ENCODE measurements around the gene SEC31A.

DNA sequence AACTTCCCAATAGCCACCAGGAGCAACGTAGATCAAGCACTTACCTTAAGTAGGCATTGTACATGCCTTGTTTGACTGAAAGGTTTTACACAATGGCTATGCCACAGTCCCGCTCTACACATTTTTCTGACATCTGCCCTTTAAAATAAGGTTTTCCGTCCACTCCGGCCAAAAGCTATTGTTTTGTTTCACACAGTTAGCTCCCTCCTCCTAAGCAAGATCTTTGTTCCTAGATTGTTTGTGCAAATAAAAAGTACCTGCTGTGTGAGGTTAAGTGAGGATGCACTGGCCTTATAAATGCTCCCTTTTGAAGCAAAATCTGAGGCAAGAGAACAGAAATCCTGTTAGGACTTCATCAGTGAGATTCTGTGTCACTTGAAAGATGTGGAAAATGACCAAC lies 104.1 kb downstream of the SEC31A start:
- TF ChIP-seq EZH2phosphoT487 (IDR thresholded peaks at IDR 0.05; ENCODE audit: low read length), result no peak
- TF ChIP-seq, protein P1, sequence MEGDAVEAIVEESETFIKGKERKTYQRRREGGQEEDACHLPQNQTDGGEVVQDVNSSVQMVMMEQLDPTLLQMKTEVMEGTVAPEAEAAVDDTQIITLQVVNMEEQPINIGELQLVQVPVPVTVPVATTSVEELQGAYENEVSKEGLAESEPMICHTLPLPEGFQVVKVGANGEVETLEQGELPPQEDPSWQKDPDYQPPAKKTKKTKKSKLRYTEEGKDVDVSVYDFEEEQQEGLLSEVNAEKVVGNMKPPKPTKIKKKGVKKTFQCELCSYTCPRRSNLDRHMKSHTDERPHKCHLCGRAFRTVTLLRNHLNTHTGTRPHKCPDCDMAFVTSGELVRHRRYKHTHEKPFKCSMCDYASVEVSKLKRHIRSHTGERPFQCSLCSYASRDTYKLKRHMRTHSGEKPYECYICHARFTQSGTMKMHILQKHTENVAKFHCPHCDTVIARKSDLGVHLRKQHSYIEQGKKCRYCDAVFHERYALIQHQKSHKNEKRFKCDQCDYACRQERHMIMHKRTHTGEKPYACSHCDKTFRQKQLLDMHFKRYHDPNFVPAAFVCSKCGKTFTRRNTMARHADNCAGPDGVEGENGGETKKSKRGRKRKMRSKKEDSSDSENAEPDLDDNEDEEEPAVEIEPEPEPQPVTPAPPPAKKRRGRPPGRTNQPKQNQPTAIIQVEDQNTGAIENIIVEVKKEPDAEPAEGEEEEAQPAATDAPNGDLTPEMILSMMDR (IDR thresholded peaks at IDR 0.05; ENCODE audit: low read length), result no peak
